Adrenal gland (tissue), 5 donors: ENCODE results near the gene FUT8.

Experiments used
- CTCF ChIP-seq, 6 experiments: fragments of 450-650 bp in 4 of 6; fragments of 200-600 bp in 2 of 6; sonication (generic) in 1 of 6; IDR thresholded peaks; 1 replicate in 5 of 6; 2 replicates in 1 of 6; pipeline versions ENCODE4 v1.5.1 to v1.8.0; 2016 to 2021; ENCODE audit warnings: antibody characterized with exemption in 6 of 6, mild to moderate bottlenecking in 2 of 6, moderate library complexity in 1 of 6
- POLR2A ChIP-seq, 2 donors: fragments of 450-650 bp; IDR thresholded peaks; one replicate each; pipeline ENCODE4 v1.6.1; 2017; ENCODE audit warnings: antibody characterized with exemption in 2 of 2, mild to moderate bottlenecking in 2 of 2, moderate library complexity in 1 of 2
- donor health status: DM: no; HTN: no; CAD: no.

GRCh38 chr14:65720171-65720570 is 307.6 kb downstream of the FUT8 start:
- no peak for TF ChIP-seq CTCF (IDR thresholded peaks at IDR 0.05)
- TF ChIP-seq POLR2A (IDR thresholded peaks at IDR 0.05), result no peak
